ENCODE data around the gene SRSF12.
A peak's percentile ranks its signal among the peaks of the same experiment; 100 is the strongest.
"Not testable (repeated sequence)": the region's sequence is repeated elsewhere in the genome, so short reads cannot be mapped to it uniquely, and the experiment has no call there.

The SRSF12 gene

GRCh38 chr6:89128256-89128671 is 10.4 kb upstream of the SRSF12 start:
- not testable (repeated sequence) for DNase-seq (ENCODE audit: low spot score)

GRCh38 chr6:89122625-89123024 is 4.8 kb upstream of the SRSF12 start:
- DNase-seq (ENCODE audit: low spot score), result peak; percentile 70

- no peak for DNase-seq (ENCODE audit: low spot score)
Observed at GRCh38 chr6:89121934-89122333, 4.1 kb upstream of the SRSF12 start.

- DNase-seq (ENCODE audit: low spot score), result no peak
Observed at GRCh38 chr6:89120371-89120770, 2.5 kb upstream of the SRSF12 start.

DNA sequence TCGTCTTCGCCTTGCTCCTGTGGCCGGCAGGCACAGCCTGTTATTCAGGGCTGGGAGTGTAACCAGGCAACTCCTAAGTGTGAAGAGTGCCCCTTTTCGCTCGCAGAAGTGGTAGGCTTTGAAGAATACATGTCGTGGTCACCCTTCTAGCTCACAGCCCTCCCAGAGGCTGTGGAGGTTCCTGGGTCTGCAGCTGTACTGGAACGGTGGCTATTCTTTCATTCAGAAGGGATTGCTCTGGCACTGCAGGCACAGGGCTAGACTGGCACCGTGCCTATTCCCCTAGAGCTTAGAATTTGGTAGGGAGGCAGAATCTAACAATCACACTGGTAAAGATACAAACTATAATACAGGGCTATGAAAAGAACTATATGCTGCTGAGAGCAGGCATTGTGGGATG is 1.1 kb upstream of the SRSF12 start:
- no peak for DNase-seq (ENCODE audit: low spot score)

GRCh38 chr6:89116702-89117101 is 1.2 kb downstream of the SRSF12 start:
- no peak for DNase-seq (ENCODE audit: low spot score)

DNA sequence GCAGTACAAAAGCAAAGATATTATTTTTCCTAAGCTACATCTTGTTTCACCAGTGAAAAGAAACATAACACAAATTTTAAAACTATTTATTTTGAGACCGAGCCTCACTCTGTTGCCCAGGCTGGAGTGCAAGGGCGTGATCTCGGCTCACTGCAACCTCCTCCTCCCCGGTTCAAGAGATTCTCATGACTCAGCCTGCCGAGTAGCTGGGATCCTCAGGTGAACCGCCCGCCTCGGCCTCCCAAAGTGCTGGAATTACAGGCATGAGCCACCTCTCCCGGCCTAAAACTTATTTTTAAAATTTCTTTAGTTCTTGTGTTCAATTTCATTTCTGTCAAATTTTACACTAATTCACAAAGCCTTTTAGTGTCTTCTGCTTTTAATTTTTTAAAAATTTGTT is 5.9 kb downstream of the SRSF12 start:
- DNase-seq (ENCODE audit: low spot score), result no peak

DNA sequence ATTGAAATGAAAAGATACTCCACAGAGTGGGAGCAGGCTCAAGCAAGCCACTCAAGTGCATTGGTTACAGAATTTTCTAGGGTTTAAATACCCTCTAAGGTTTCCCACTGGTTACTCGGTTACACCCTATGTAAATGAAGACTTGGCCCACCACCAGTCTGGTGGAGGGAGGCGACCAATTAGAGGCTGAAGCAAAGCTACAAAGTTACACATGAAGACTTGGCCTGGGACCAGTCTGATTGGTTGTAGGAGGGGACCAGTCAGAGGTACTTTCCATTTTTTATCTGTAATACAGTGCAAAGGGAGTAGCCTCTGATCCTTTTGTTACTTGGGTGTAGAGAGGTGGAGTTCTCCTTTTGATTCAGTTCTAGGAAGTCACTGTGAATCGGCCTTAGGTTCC is 7.6 kb downstream of the SRSF12 start:
- DNase-seq (ENCODE audit: low spot score), result no peak

GRCh38 chr6:89100114-89100513 is 17.8 kb downstream of the SRSF12 start:
- no peak for DNase-seq (ENCODE audit: low spot score)

GRCh38 chr6:89098461-89098860 is 19.4 kb downstream of the SRSF12 start:
- DNase-seq (ENCODE audit: low spot score), result no peak

DNA sequence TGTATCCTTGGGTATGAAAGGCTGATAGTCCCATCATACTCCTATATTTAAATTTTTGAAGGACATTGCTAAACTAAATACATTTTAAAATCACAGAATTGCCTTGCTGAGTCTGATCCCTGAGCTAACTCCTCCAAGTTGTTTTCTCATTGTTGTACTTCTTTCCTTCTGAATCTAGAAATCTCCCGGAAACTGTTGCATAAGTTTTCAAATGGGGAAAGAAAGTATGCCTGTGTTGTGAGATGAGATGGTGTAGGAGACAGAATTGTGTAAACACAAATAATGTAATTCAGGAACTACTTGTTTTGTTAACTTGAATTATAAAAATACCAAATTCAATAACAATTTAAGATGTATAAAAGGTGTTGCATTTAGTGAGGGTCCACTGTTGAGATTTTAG is 30.0 kb downstream of the SRSF12 start:
- no peak for DNase-seq (ENCODE audit: low spot score)

GRCh38 chr6:89085409-89086205 is 32.3 kb downstream of the SRSF12 start:
- no peak for DNase-seq (ENCODE audit: low spot score)

DNA sequence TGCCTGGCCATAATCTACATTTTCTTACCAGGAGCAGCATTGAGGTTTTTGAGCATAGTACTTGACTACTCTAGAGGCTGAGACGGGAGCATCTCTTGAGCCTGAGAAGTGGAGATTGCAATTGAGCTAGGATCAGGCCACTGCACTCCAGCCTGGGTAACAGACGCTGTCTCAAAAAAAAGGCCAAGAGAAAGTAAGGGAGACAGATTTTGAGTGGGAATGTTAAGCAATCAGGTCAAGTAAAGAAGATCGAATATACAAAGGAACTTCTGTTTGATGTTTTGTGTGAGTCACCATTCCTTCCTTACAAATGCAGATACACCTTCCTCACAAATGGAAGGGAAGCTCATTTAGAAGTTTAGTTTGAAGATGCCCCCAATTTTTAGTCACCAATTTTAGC is 32.9 kb downstream of the SRSF12 start:
- no peak for DNase-seq (ENCODE audit: low spot score)

DNA sequence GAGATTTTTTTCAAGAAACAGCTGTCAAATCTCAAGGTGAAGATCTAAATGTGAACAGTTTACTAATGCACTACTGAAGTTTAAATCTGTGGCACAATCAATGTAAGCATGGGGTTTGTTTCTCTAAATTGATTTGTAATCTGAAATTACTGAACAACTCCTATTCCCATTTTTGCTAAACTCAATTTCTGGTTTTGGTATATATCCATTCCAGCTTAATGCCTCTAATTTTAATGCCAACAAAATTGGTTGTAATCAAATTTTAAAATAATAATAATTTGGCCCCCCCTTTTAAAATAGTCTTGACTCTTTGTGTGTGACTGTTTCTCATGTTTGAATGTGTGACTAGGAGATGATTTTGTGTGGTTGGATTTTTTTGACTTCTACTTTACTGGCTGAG is 33.3 kb downstream of the SRSF12 start:
- DNase-seq (ENCODE audit: low spot score), result no peak

GRCh38 chr6:89082486-89082891 is 35.4 kb downstream of the SRSF12 start:
- peak; percentile 54 for DNase-seq (ENCODE audit: low spot score)

GRCh38 chr6:89081423-89082322 is 36.2 kb downstream of the SRSF12 start:
- peak; percentile 95 for DNase-seq (ENCODE audit: low spot score)

DNA sequence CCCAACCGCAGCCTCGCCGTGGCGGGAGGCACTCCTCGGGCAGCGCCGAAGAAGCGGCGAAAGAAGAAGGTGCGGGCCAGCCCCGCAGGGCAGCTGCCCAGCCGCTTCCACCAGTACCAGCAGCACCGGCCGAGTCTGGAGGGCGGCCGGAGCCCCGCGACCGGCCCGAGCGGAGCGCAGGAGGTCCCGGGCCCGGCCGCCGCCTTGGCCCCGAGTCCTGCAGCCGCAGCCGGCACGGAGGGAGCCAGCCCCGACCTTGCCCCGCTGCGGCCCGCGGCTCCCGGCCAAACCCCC is 36.8 kb downstream of the SRSF12 start:
- no peak for DNase-seq (ENCODE audit: low spot score)

DNA sequence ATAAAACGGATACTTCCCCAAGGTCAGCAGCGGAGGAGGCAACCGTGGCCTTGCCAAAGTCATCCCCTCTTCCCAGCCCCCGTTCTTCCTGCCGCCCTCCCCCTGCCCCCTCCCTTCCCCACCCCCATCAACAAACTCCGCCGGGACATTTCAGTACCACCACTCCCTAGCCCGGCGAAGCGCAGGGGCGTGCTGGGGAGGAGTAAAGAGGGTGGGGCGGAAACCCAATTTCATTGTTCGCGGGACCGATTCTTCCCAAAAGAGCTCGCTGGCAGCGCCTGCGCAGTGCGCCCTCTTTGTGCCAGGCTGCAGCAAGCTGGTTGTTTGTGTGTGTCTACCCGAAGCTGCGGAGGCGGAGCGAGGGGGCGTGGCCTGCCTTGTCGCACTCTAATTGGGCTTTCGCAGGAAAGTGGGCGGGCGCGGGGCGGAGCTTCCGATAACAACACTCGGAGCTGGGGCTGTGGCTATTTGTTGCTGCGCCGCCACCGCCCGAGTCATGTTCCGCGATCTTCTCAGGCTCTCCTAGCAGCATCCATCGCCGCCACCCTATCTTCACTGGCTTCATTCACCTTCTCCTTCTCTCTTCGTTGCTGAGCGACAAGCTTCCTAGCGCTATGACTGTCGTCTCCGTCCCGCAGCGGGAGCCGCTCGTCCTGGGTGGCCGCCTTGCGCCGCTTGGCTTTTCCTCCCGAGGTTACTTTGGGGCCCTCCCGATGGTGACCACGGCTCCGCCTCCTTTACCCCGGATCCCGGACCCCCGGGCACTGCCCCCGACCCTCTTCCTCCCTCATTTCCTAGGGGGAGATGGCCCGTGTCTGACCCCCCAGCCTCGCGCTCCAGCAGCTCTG is 37.4 kb downstream of the SRSF12 start, which contains the start of gene PNRC1:
Gene PNRC1, plus strand, starts transcription at position 471 of the 848 bp plus-strand sequence. Its CDS starts 144 bp downstream, at position 615.
- DNase-seq (ENCODE audit: low spot score), result peak; percentile 99

- DNase-seq (ENCODE audit: low spot score), result peak; percentile 79
Observed at GRCh38 chr6:89079511-89080234, 38.2 kb downstream of the SRSF12 start.

DNA sequence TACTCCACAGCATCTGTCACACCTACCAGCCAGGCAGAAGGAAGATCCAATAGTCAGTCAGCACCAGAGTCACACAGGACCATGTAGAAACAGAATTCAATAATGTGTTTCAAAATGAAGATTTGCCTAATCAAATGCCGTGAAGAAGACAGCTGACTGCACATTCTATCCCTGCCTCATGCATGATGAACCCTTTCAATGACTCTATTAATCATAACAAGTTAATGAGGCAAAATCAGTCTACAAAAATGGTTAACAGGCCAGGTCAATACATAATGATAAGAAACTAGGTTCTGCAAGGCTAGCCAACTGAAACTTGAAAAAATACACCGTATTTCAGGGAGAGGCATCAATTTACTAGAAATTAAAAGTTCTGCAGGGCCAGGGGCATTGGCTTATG is 44.0 kb downstream of the SRSF12 start:
- DNase-seq (ENCODE audit: low spot score), result no peak

DNA sequence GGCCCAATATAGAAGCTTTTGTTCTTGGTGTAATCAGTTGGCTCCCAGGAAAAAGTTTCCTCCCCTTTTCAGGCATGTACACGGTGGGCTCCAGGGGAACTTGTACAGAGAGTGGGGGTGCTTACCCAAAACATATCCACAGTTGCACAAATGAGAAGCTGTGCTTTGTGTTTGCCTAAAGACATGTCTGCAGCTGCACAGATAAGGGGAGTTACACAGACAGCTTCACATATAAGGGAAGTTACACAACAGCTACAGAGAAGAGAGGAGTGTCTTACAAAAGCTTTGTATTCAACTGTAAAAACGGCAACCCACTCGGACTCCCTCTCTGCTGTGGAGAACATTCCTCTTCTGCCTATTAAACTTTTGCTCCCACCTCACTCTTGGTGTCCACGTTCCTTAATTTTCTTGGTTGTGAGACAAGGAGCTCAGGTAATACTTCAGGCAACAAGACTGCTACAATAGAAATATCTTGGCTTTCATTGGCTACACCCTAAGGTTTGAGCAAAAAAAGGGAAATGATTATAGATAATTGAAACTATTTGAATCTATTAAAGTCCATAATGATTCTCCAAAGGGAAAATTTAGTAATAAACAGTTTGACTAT is 44.8 kb downstream of the SRSF12 start:
- DNase-seq (ENCODE audit: low spot score), result no peak

All from NAMALWA (cell line).